ENCODE results near the gene HEXIM2. TPM values are rescaled to one million over a fixed set of nuclear protein-coding genes. Genes with fewer than 3 reads are reported as not detected.

HEXIM2 gene
- total and polyA plus RNA-seq, 2 experiments from 2014 or later, result 9.0 to 9.5 TPM

- Histone ChIP-seq H3K79me2 (replicated peaks; ENCODE audit: insufficient read depth) (peaks cover 18% of the 10 kb centered on the region), H2AFZ (no peak overlapping the region), H3K4me2 (peak overlapping the region; percentile 73; the same call in 1 of the 2 replicates), H3K4me1 (ENCODE audit: insufficient read depth) (peaks cover 30% of the 10 kb centered on the region), H3K27me3 (ENCODE audit: insufficient read depth) (peaks cover 5% of the 10 kb centered on the region; the same call in 1 of the 2 replicates), H3K27ac (ENCODE audit: low read depth) (no peak overlapping the region), H3F3A (replicated peaks; ENCODE audit: low read depth) (peaks cover 13% of the 10 kb centered on the region), H3K4me3 (0 out of 2 replicates have a peak overlapping the region, but pooled peaks have one; percentile 62), H4K20me1 (replicated peaks; ENCODE audit: insufficient read depth) (peaks cover 9% of the 10 kb centered on the region; the same call in 1 of the 2 replicates), H3K36me3 (ENCODE audit: insufficient read depth) (no peaks in the 10 kb centered on the region), H3K9me2 (ENCODE audit: insufficient read depth) (no peaks in the 10 kb centered on the region)
- H3K36me3 Mint-ChIP-seq (ENCODE audit: low read depth), result peaks cover 12% of the 10 kb centered on the region
- no peak for DNase-seq (ENCODE audit: low spot score)
- peak overlapping the region; percentile 100 for H3K4me3 Mint-ChIP-seq
- H3K27ac Mint-ChIP-seq, result peak overlapping the region; percentile 100; the same call in 1 of the 2 replicates
- peaks cover 37% of the 10 kb centered on the region for H3K4me1 Mint-ChIP-seq
- no peak for ATAC-seq
- no peaks in the 10 kb centered on the region for H3K9me3 Mint-ChIP-seq
- H3K27me3 Mint-ChIP-seq (ENCODE audit: insufficient read depth, low read depth, poor library complexity), result peaks cover 41% of the 10 kb centered on the region
- TF ChIP-seq CREB1 (CRISPR knock-in tag; IDR thresholded peaks at IDR 0.05; ENCODE audit: low read depth), result no peak
- no peak for TF ChIP-seq ZNF462 (CRISPR knock-in tag; IDR thresholded peaks at IDR 0.05)
- no peak for TF ChIP-seq NANOG (IDR thresholded peaks at IDR 0.05; ENCODE audit: borderline replicate concordance)
- no peak for TF ChIP-seq EZH2 (IDR thresholded peaks at IDR 0.05; ENCODE audit: low read depth, unreplicated experiment)
Measured at GRCh38 chr17:45146166-45146565, 15.5 kb upstream of the HEXIM2 start.

- Histone ChIP-seq H2AFZ (no peak overlapping the region), H3K27ac (ENCODE audit: low read depth) (peak overlapping the region; percentile 97), H3K9me2 (ENCODE audit: insufficient read depth) (no peaks in the 10 kb centered on the region), H3K4me1 (ENCODE audit: insufficient read depth) (peaks cover 34% of the 10 kb centered on the region), H3K4me2 (peak overlapping the region; percentile 73), H4K20me1 (replicated peaks; ENCODE audit: insufficient read depth) (peaks cover 12% of the 10 kb centered on the region; the same call in 1 of the 2 replicates), H3K4me3 (peak overlapping the region; percentile 62), H3K36me3 (ENCODE audit: insufficient read depth) (no peaks in the 10 kb centered on the region), H3K79me2 (replicated peaks; ENCODE audit: insufficient read depth) (peaks cover 22% of the 10 kb centered on the region), H3F3A (replicated peaks; ENCODE audit: low read depth) (peaks cover 11% of the 10 kb centered on the region), H3K27me3 (ENCODE audit: insufficient read depth) (peaks cover 5% of the 10 kb centered on the region; the same call in 1 of the 2 replicates)
- peaks cover 41% of the 10 kb centered on the region for H3K27me3 Mint-ChIP-seq (ENCODE audit: insufficient read depth, low read depth, poor library complexity)
- ATAC-seq (no peak), DNase-seq (ENCODE audit: low spot score) (no peak)
- H3K9me3 Mint-ChIP-seq, result no peaks in the 10 kb centered on the region
- peaks cover 12% of the 10 kb centered on the region for H3K36me3 Mint-ChIP-seq (ENCODE audit: low read depth)
- H3K4me1 Mint-ChIP-seq, result peaks cover 40% of the 10 kb centered on the region
- peak overlapping the region; percentile 100 for H3K27ac Mint-ChIP-seq
- peak overlapping the region; percentile 100 for H3K4me3 Mint-ChIP-seq
- TF ChIP-seq ZNF114 (CRISPR knock-in tag; IDR thresholded peaks at IDR 0.05) (no peak), ZNF462 (CRISPR knock-in tag; IDR thresholded peaks at IDR 0.05) (no peak), STAT1 (IDR thresholded peaks at IDR 0.05; ENCODE audit: unreplicated experiment) (no peak)
Measured at GRCh38 chr17:45146592-45146889, 15.1 kb upstream of the HEXIM2 start.

Data from GM23338 (cell line).